Thymus (tissue), 11 donors: ENCODE results near the gene TGM3. TPM values are rescaled to one million over a fixed set of nuclear protein-coding genes. Genes with fewer than 3 reads are reported as not detected.

ENCODE experiments used
- DNase-seq, 9 donors: peaks; one replicate each; pipeline ENCODE4 v3.0.0-alpha.2; 2013; ENCODE audit warnings: low spot score in 9 of 9, low read depth in 6 of 9, missing footprints in 1 of 9
- H3K27ac ChIP-seq, 2 donors: one replicate each; pipeline ENCODE4 v1.5.1; 2013; ENCODE audit warnings: control low read depth in 1 of 2, low read depth in 1 of 2, low read length in 1 of 2, mild to moderate bottlenecking in 1 of 2, moderate library complexity in 1 of 2
- H3K27me3 ChIP-seq, 2 donors: one replicate each; pipeline ENCODE4 v1.5.1; 2013; ENCODE audit warnings: low read length in 1 of 2; ENCODE audit not compliant: control insufficient read depth in 2 of 2, insufficient read depth in 1 of 2
- H3K36me3 ChIP-seq, 2 donors: one replicate each; pipeline ENCODE4 v1.5.1; 2013; ENCODE audit warnings: low read length in 1 of 2, mild to moderate bottlenecking in 1 of 2, moderate library complexity in 1 of 2; ENCODE audit not compliant: control insufficient read depth in 2 of 2, insufficient read depth in 2 of 2
- H3K4me1 ChIP-seq, 2 donors: one replicate each; pipeline ENCODE4 v1.5.1; 2013; ENCODE audit warnings: low read length in 2 of 2; ENCODE audit not compliant: control insufficient read depth in 2 of 2, insufficient read depth in 2 of 2
- H3K4me3 ChIP-seq, 2 donors: one replicate each; pipeline ENCODE4 v1.5.1; 2013; ENCODE audit warnings: low read length in 2 of 2, control low read depth in 1 of 2, mild to moderate bottlenecking in 1 of 2
- H3K9me3 ChIP-seq, 2 donors: one replicate each; pipeline ENCODE4 v1.5.1; 2013; ENCODE audit warnings: low read length in 1 of 2, mild to moderate bottlenecking in 1 of 2; ENCODE audit not compliant: control insufficient read depth in 2 of 2, insufficient read depth in 1 of 2
- WGBS: extraction: QIAGEN DNeasy Blood & Tissue Kit; methylation state at CpG from one replicate; pipeline ENCODE4 v1.1.7; 2013; 5-methylcytosine and 5-hydroxymethylcytosine counted together
- polyA plus RNA-seq: library from polyadenylated mRNA; stranded (reverse); fragments of 200-250 nt; gene quantifications from one replicate; pipeline ENCODE4 v1.2.3, GENCODE V29; 2013
- total RNA-seq: library from RNA; stranded (reverse); fragments of 120-200 nt; gene quantifications from one replicate; pipeline ENCODE4 v1.2.4, GENCODE V29; 2013
- donor health status: healthy.

TGM3 gene
- total and polyA plus RNA-seq, 2 donors = 0.28 to 0.66 TPM

- DNase-seq = no peak
- no peak overlapping the region for H3K4me3 ChIP-seq
- no peaks in the 10 kb centered on the region for H3K4me1 ChIP-seq
- no peak overlapping the region for H3K27ac ChIP-seq
- no peaks in the 10 kb centered on the region for H3K27me3 ChIP-seq
- WGBS = 77% methylated on average over 2 of the region's 2 CpGs
- H3K36me3 ChIP-seq = no peaks in the 10 kb centered on the region
- no peaks in the 10 kb centered on the region for H3K9me3 ChIP-seq
These were observed 30.2 kb downstream of the TGM3 start for GRCh38 chr20:2326046-2326445.

- no peak for DNase-seq
- 96% methylated on average over 30 of the region's 30 CpGs for WGBS
- Histone ChIP-seq H3K4me1 (no peaks in the 10 kb centered on the region), H3K27me3 (no peaks in the 10 kb centered on the region), H3K36me3 (no peaks in the 10 kb centered on the region), H3K9me3 (no peaks in the 10 kb centered on the region), H3K27ac (no peak overlapping the region), H3K4me3 (no peak overlapping the region)
These were observed 32.1 kb downstream of the TGM3 start for GRCh38 chr20:2327620-2328555.

- no peaks in the 10 kb centered on the region for H3K4me1 ChIP-seq
- H3K27me3 ChIP-seq = no peaks in the 10 kb centered on the region
- no peaks in the 10 kb centered on the region for H3K36me3 ChIP-seq
- no peak for DNase-seq
- no peak overlapping the region for H3K27ac ChIP-seq
- H3K4me3 ChIP-seq = no peak overlapping the region
- WGBS = 92% methylated on average over 5 of the region's 5 CpGs
- H3K9me3 ChIP-seq = no peaks in the 10 kb centered on the region
These were observed 33.5 kb downstream of the TGM3 start for GRCh38 chr20:2329286-2329685.

GRCh38 chr20:2330090-2330695 lies 34.4 kb downstream of the TGM3 start:
- no peak overlapping the region for H3K4me3 ChIP-seq
- no peak for DNase-seq
- H3K4me1 ChIP-seq = no peaks in the 10 kb centered on the region
- WGBS = 79% methylated on average over 3 of the region's 3 CpGs
- H3K36me3 ChIP-seq = no peaks in the 10 kb centered on the region
- no peaks in the 10 kb centered on the region for H3K9me3 ChIP-seq
- H3K27ac ChIP-seq = no peak overlapping the region
- H3K27me3 ChIP-seq = no peaks in the 10 kb centered on the region

GRCh38 chr20:2331106-2331505 lies 35.3 kb downstream of the TGM3 start:
- WGBS = 95% methylated on average over 5 of the region's 5 CpGs

GRCh38 chr20:2331901-2332565 lies 36.2 kb downstream of the TGM3 start:
- no peak for DNase-seq
- Histone ChIP-seq H3K4me3 (no peak overlapping the region), H3K36me3 (no peaks in the 10 kb centered on the region), H3K4me1 (no peaks in the 10 kb centered on the region), H3K9me3 (no peaks in the 10 kb centered on the region), H3K27me3 (no peaks in the 10 kb centered on the region), H3K27ac (no peak overlapping the region)
- 96% methylated on average over 17 of the region's 17 CpGs for WGBS

More at GRCh38 chr20:2331106-2331505, 35.3 kb downstream of the TGM3 start:
- DNase-seq = no peak
- Histone ChIP-seq H3K27me3 (no peaks in the 10 kb centered on the region), H3K9me3 (no peaks in the 10 kb centered on the region), H3K4me1 (no peaks in the 10 kb centered on the region), H3K27ac (no peak overlapping the region), H3K36me3 (no peaks in the 10 kb centered on the region), H3K4me3 (no peak overlapping the region)

GRCh38 chr20:2332711-2333110 lies 36.9 kb downstream of the TGM3 start:
- no peak for DNase-seq
- H3K4me3 ChIP-seq = no peak overlapping the region
- H3K36me3 ChIP-seq = no peaks in the 10 kb centered on the region
- H3K4me1 ChIP-seq = no peaks in the 10 kb centered on the region
- WGBS = 84% methylated on average over 4 of the region's 4 CpGs
- no peak overlapping the region for H3K27ac ChIP-seq
- no peaks in the 10 kb centered on the region for H3K27me3 ChIP-seq
- H3K9me3 ChIP-seq = no peaks in the 10 kb centered on the region

- H3K27me3 ChIP-seq = no peaks in the 10 kb centered on the region
- H3K27ac ChIP-seq = no peak overlapping the region
- no peaks in the 10 kb centered on the region for H3K4me1 ChIP-seq
- H3K36me3 ChIP-seq = no peaks in the 10 kb centered on the region
- DNase-seq = no peak
- no peaks in the 10 kb centered on the region for H3K9me3 ChIP-seq
- 92% methylated on average over 6 of the region's 6 CpGs for WGBS
- H3K4me3 ChIP-seq = no peak overlapping the region
These were observed 38.0 kb downstream of the TGM3 start for GRCh38 chr20:2333821-2334220.
